Immature natural killer cell (primary cell): ENCODE measurements around the gene NRXN2. TPM values are rescaled to one million over a fixed set of nuclear protein-coding genes. Genes with fewer than 3 reads are reported as not detected.

Experiments
- DNase-seq, 3 donors: peaks; one replicate each; pipeline ENCODE4 v3.0.0; 2022; ENCODE audit warnings: mixed read lengths in 1 of 3
- H3K27ac Mint-ChIP-seq, 6 donors: one replicate each; pipeline ENCODE4 v1.8.0; 2020; ENCODE audit warnings: mixed read lengths in 6 of 6, mild to moderate bottlenecking in 5 of 6, inconsistent platforms in 4 of 6, moderate library complexity in 3 of 6
- H3K27me3 Mint-ChIP-seq, 3 donors: one replicate each; pipeline ENCODE4 v1.8.0; 2020 to 2021; ENCODE audit warnings: low read depth in 3 of 3, mild to moderate bottlenecking in 3 of 3, mixed read lengths in 3 of 3, moderate library complexity in 3 of 3, inconsistent platforms in 1 of 3
- H3K36me3 Mint-ChIP-seq, 3 donors: one replicate each; pipeline ENCODE4 v1.8.0; 2020; ENCODE audit warnings: mixed read lengths in 3 of 3, inconsistent platforms in 2 of 3, mild to moderate bottlenecking in 2 of 3
- H3K4me1 Mint-ChIP-seq, 2 donors: one replicate each; pipeline ENCODE4 v1.8.0; 2020; ENCODE audit warnings: inconsistent platforms in 2 of 2, mild to moderate bottlenecking in 2 of 2, mixed read lengths in 2 of 2, moderate library complexity in 1 of 2
- H3K4me3 Mint-ChIP-seq, 5 donors: one replicate each; pipeline ENCODE4 v1.8.0; 2020; ENCODE audit warnings: mild to moderate bottlenecking in 5 of 5, mixed read lengths in 5 of 5, inconsistent platforms in 3 of 5, moderate library complexity in 3 of 5
- H3K9me3 Mint-ChIP-seq, 6 donors: one replicate each; pipeline ENCODE4 v1.8.0; 2020; ENCODE audit warnings: mild to moderate bottlenecking in 6 of 6, mixed read lengths in 6 of 6, inconsistent platforms in 4 of 6, moderate library complexity in 3 of 6
- polyA plus RNA-seq, 3 donors: library from polyadenylated mRNA; unstranded; fragments of 300-500 nt; fragmentation: Illumina TruSeq; gene quantifications; one replicate each; pipeline ENCODE4 v1.2.3, GENCODE V29; 2021

The NRXN2 gene
- polyA plus RNA-seq, 3 donors from 2014 or later = 0.44 to 3.6 (median 3.2) TPM

DNA sequence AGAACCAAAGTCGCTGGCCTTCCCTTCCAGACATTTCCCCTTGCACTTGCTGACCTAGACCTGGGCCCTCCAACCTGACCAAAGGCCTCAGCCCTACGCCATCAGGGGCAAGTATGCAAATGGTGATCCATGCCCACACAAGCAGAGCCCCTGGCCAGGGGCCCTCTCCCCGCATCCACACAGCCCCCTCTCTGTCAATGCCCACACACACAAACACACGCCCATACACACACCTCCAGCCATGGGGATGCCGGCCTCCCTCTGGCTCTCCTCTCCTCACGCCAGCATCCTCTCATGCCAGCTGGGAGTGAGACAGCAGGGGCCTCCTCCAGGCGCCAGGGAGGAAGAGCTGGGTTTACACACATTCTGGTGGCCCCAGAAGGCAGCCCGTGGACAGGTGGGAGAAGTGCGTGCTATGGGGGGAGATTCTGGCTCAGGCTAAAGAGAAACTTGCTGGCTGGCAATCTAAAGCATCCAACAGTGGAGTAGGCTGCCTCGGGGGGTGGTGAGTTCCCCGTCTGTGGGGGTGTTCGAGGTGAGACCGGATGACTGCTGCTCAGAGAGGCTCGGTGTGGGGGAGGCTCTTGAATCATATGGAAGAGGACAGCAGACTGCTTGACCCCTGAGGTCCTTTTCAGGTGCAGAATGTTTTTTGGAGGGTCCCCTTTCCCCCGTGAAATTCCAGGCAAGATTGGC is 4.8 kb downstream of the NRXN2 start:
- peaks cover 0 to 8% of the 10 kb centered on the region in 2 donors for H3K4me1 Mint-ChIP-seq

DNA sequence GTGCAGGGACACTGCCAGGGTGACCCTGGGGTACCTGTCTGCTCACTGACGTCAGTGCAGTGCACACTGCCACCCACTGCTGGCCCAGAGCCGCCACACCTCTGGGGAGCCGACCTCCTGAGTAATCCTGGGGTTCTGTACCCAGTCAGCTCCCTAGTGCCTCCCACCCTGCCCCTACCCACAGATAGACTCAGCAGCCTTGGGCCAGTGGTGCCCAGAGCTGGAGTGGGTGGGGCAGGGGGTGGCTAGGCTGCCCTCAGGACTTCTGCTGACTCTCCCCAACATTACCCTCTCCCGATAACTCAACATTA is 5.8 kb downstream of the NRXN2 start:
- H3K9me3 Mint-ChIP-seq = no peaks in the 10 kb centered on the region
- peaks cover 2 to 7% of the 10 kb centered on the region in 2 donors for H3K4me1 Mint-ChIP-seq
- no peak overlapping the region for H3K4me3 Mint-ChIP-seq
- no peak overlapping the region for H3K27ac Mint-ChIP-seq
- DNase-seq = no peak
- peaks cover 15 to 23% (median 17%) of the 10 kb centered on the region in 3 donors for H3K27me3 Mint-ChIP-seq
- H3K36me3 Mint-ChIP-seq = no peaks in the 10 kb centered on the region

More for the DNA sequence above, 4.8 kb downstream of the NRXN2 start:
- no peak for DNase-seq
- Mint-ChIP-seq H3K36me3 (no peaks in the 10 kb centered on the region), H3K27me3 (peaks cover 13 to 19% (median 15%) of the 10 kb centered on the region in 3 donors), H3K4me3 (no peak overlapping the region), H3K9me3 (no peaks in the 10 kb centered on the region), H3K27ac (no peak overlapping the region)

DNA sequence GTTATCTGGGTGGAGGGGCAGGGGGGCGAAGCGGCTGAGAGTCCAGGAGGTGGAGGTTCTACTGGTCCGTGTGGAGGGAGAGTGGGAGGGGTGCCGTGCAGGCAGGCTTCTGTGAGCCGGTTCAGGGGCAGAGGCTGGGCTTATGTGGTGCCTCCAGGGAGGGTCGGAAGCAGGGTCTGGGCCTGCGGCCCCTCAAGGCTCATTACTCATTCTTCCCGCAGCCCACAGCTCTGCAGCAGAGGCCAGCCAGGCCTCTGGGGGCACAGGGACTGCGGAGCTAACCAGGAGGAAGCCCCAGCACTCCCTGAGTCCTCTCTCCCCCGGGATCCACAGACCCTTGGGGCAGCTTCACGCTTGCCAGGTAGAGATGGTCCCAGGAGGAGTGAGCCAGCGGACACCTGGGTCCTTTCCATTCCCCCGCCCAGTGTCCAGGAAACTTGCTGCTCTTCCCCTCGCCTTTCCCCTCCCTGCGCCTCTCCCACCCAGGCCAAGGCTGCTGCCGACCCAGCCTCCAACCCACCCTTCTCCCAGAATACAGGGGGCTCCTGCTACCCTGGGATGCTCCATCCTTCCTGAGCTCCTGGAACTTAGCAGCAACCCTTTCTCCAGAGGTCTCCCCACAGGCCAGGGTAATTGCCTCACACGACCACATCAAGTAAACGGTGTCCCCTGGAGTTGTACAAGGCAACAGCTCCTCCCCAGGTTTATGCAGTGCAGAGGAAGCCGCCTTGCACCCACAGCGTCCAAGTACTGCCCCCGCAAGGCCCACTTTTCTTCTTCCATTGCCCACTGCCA is 6.3 kb downstream of the NRXN2 start:
- Mint-ChIP-seq H3K36me3 (no peaks in the 10 kb centered on the region), H3K27ac (no peak overlapping the region), H3K27me3 (peaks cover 18 to 28% (median 23%) of the 10 kb centered on the region in 3 donors), H3K9me3 (no peaks in the 10 kb centered on the region), H3K4me3 (no peak overlapping the region), H3K4me1 (peaks cover 8 to 10% of the 10 kb centered on the region in 2 donors)
- no peak for DNase-seq

GRCh38 chr11:64715756-64716472 is 7.1 kb downstream of the NRXN2 start:
- no peak for DNase-seq

DNA sequence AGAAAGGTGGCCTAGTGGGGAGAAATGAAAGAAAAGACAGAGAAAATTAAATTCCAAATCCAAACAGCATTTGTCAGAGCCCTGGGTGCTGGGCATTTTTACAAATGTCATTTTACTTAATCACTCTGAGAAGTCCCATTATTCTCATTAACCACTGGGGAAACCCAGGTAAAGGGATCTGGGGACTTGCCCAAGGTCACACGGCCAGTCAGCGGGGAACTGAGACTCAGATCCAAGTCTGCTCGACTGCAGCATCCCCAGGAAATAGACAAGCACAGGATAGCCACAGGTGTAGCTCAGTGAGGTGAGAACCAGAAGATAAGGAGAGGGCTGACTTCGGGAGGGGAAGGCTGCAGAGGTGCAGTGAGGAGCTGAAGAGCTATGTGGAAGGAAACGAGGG is 7.9 kb downstream of the NRXN2 start:
- Mint-ChIP-seq H3K9me3 (no peaks in the 10 kb centered on the region), H3K4me3 (peak overlapping the region in 3 of 5 donors; percentile 9 to 48 (median 28))

More at GRCh38 chr11:64715756-64716472, 7.1 kb downstream of the NRXN2 start:
- peaks cover 12% of the 10 kb centered on the region in 2 donors for H3K4me1 Mint-ChIP-seq
- no peak overlapping the region for H3K4me3 Mint-ChIP-seq
- H3K27me3 Mint-ChIP-seq = peaks cover 19 to 33% (median 27%) of the 10 kb centered on the region in 3 donors
- H3K36me3 Mint-ChIP-seq = no peaks in the 10 kb centered on the region
- no peaks in the 10 kb centered on the region for H3K9me3 Mint-ChIP-seq
- no peak overlapping the region for H3K27ac Mint-ChIP-seq

GRCh38 chr11:64714666-64715065 is 8.3 kb downstream of the NRXN2 start:
- H3K4me1 Mint-ChIP-seq = peaks cover 12 to 16% of the 10 kb centered on the region in 2 donors
- H3K4me3 Mint-ChIP-seq = peak overlapping the region in 2 of 5 donors; percentile 28 to 48
- DNase-seq = no peak
- peaks cover 19 to 36% (median 30%) of the 10 kb centered on the region in 3 donors for H3K27me3 Mint-ChIP-seq
- no peaks in the 10 kb centered on the region for H3K36me3 Mint-ChIP-seq
- H3K9me3 Mint-ChIP-seq = no peaks in the 10 kb centered on the region
- H3K27ac Mint-ChIP-seq = no peak overlapping the region

More for the DNA sequence above, 7.9 kb downstream of the NRXN2 start:
- H3K27me3 Mint-ChIP-seq = peaks cover 19 to 35% (median 30%) of the 10 kb centered on the region in 3 donors
- H3K27ac Mint-ChIP-seq = no peak overlapping the region
- no peak for DNase-seq
- peaks cover 12 to 16% of the 10 kb centered on the region in 2 donors for H3K4me1 Mint-ChIP-seq
- H3K36me3 Mint-ChIP-seq = no peaks in the 10 kb centered on the region

- DNase-seq = no peak
- H3K4me3 Mint-ChIP-seq = peak overlapping the region; percentile 51 to 73 (median 60)
- no peaks in the 10 kb centered on the region for H3K36me3 Mint-ChIP-seq
- peaks cover 12 to 16% of the 10 kb centered on the region in 2 donors for H3K4me1 Mint-ChIP-seq
- no peaks in the 10 kb centered on the region for H3K9me3 Mint-ChIP-seq
- peaks cover 17 to 36% (median 31%) of the 10 kb centered on the region in 3 donors for H3K27me3 Mint-ChIP-seq
- peak overlapping the region in 1 of 6 donors; percentile 42 for H3K27ac Mint-ChIP-seq
Measured at GRCh38 chr11:64713781-64714363, 9.1 kb downstream of the NRXN2 start.

- no peak overlapping the region for H3K4me3 Mint-ChIP-seq
- H3K27ac Mint-ChIP-seq = no peak overlapping the region
- H3K9me3 Mint-ChIP-seq = no peaks in the 10 kb centered on the region
- H3K4me1 Mint-ChIP-seq = peaks cover 12 to 16% of the 10 kb centered on the region in 2 donors
- H3K27me3 Mint-ChIP-seq = peaks cover 17 to 38% (median 31%) of the 10 kb centered on the region in 3 donors
- peak in 1 of 3 donors; percentile 23 for DNase-seq
- H3K36me3 Mint-ChIP-seq = no peaks in the 10 kb centered on the region
Measured at GRCh38 chr11:64713016-64713707, 9.8 kb downstream of the NRXN2 start.

- no peak for DNase-seq
- H3K4me1 Mint-ChIP-seq = peaks cover 12 to 16% of the 10 kb centered on the region in 2 donors
- peaks cover 17 to 39% (median 34%) of the 10 kb centered on the region in 3 donors for H3K27me3 Mint-ChIP-seq
- no peaks in the 10 kb centered on the region for H3K9me3 Mint-ChIP-seq
- no peaks in the 10 kb centered on the region for H3K36me3 Mint-ChIP-seq
- peak overlapping the region in 4 of 5 donors; percentile 42 to 58 (median 54) for H3K4me3 Mint-ChIP-seq
- H3K27ac Mint-ChIP-seq = peak overlapping the region in 1 of 6 donors; percentile 40
Measured at GRCh38 chr11:64712430-64713015, 10.5 kb downstream of the NRXN2 start.

DNA sequence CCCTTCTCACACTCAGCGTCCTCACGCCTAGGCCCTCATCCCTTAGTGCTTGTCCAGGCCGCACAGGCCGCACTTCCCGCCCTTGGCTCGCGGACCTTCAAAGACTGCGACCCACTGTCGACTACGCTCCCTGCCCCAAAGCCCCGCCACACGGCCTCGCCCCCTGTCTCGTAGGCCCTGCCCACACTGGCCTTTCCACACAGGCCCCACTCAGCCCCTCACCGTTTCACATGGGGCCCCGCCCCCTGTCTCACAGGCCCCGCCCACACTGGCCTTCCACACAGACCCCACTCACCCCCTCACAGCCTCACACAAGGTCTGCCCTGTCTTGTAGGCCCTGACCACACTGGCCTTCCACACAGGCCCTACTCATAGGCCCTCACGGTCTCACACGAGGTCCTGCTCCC is 11.0 kb downstream of the NRXN2 start:
- H3K9me3 Mint-ChIP-seq = no peaks in the 10 kb centered on the region
- peaks cover 16 to 38% (median 34%) of the 10 kb centered on the region in 3 donors for H3K27me3 Mint-ChIP-seq
- H3K4me3 Mint-ChIP-seq = peak overlapping the region; percentile 42 to 58 (median 53)
- H3K4me1 Mint-ChIP-seq = peaks cover 12 to 16% of the 10 kb centered on the region in 2 donors
- H3K27ac Mint-ChIP-seq = peak overlapping the region in 1 of 6 donors; percentile 40
- DNase-seq = no peak
- H3K36me3 Mint-ChIP-seq = no peaks in the 10 kb centered on the region

DNA sequence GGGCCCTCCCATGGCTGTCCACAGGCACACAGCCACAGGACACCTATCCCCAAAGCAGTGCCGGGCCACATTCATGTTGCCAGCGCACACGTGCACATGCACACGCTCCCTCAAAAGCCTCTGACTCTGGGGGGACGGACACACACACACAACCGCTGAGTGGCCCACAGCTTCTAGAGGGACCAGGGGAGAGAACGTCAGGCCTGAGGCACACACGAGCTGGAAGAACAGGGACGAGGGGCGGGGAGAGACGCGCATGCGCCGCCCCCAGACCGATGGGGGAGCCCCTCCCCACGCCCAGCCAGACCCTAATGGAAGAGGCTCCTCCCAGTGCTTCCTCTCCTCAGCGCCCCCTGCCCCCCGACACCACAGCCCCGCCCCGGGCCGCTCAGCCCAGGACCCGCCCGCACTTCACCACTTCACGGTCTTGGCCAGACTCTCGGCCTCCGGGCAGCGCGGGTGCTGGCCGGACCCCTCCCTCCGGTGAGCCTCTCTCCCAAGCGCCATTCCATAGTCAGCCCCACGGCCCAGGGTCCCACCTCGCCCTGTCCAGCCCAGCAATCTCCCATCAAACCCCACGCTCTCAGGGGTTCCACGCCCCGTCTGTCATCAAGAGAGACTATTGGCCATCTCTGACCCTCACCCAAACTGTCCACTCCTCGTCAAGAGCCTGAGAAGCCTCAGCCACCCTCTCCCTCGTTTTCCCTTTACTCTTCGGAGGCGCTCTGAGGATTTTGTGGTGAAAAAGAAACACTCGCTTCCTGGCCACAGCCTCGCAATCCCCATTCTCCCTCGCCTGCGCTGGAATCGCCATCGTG is 11.7 kb downstream of the NRXN2 start:
- Mint-ChIP-seq H3K27me3 (peaks cover 16 to 41% (median 34%) of the 10 kb centered on the region in 3 donors), H3K9me3 (peaks cover 0 to 1% (median 0%) of the 10 kb centered on the region in 6 donors), H3K4me3 (peak overlapping the region in 3 of 5 donors; percentile 42 to 58 (median 53)), H3K4me1 (peaks cover 12 to 16% of the 10 kb centered on the region in 2 donors), H3K27ac (no peak overlapping the region), H3K36me3 (no peaks in the 10 kb centered on the region)
- DNase-seq = no peak
